GM19239 (cell line): ENCODE measurements around the gene PLRG1.

Source experiments
- DNase-seq: peaks from one replicate; pipeline ENCODE4 v3.0.0; 2011; ENCODE audit warnings: low spot score; ENCODE audit not compliant: insufficient read length
- FAIRE-seq: peaks from 2 replicates; lab custom pipeline; 2011; peaks lifted over from hg19 to GRCh38; lab: Jason Lieb, UNC

PLRG1 gene

GRCh38 chr4:154485127-154485773 lies 65.0 kb downstream of the PLRG1 start:
- DNase-seq (peak; percentile 35), FAIRE-seq (peak; percentile 93)
